Measurements from ENCODE around the gene ABHD17C.

ABHD17C gene

DNA sequence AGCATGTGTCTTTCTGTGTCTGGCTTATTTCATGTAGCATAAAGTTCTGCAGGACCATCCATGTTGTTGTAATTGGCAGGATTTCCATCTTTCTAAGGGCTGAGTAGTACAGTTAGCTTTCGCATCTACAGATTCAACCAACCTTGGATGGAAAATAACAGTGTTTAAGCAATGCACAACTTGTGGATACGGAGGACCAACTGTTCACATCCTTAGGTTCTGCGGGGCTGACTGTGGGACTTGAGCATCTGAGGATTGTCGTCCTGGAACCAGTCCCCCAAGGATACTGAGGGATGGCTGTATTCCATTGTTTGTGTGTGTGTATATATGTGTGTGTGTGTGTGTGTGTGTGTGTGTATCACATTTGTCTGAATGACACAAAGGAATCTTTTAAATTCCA lies 27.7 kb downstream of the ABHD17C start:
- no peaks in the 10 kb centered on the region for H3K4me1 ChIP-seq
- no peak for DNase-seq (ENCODE audit: low spot score in 2 of 2)
- H3K9me3 ChIP-seq: peaks cover 11% of the 10 kb centered on the region
- in situ Hi-C loops (cut with MboI; ENCODE audit: low sequenced_read_pairs): no loop called here
- no peak overlapping the region for H3K4me3 ChIP-seq
- H3K27me3 ChIP-seq (ENCODE audit: low read depth): no peaks in the 10 kb centered on the region
- peaks cover 16% of the 10 kb centered on the region for H3K36me3 ChIP-seq (replicated peaks)

DNA sequence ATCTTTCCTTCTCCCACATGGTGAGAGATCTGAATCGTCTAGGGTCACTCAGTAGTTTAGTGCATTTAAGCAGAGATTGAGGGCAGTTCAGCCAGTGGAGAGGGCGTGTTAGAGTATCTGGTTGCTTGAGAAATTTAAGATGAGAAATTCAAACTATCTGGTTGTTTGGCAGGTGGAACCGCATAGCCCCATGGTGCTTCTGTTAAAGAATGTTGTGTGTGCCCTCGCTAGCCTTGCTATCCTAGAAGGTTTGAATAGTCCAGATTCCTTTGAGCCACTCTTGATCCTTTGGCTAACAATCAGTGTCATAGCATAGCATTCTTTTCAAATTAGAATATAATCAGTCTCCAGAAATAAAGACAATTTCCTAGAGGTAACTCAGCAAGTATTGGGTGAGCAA lies 32.1 kb downstream of the ABHD17C start:
- peaks cover 11% of the 10 kb centered on the region for H3K9me3 ChIP-seq
- no peaks in the 10 kb centered on the region for H3K4me1 ChIP-seq
- no peaks in the 10 kb centered on the region for H3K27me3 ChIP-seq (ENCODE audit: low read depth)
- peaks cover 16% of the 10 kb centered on the region for H3K36me3 ChIP-seq (replicated peaks)
- H3K4me3 ChIP-seq: no peak overlapping the region
- in situ Hi-C loops (cut with MboI; ENCODE audit: low sequenced_read_pairs): no loop called here
- DNase-seq (ENCODE audit: low spot score in 2 of 2): no peak

GRCh38 chr15:80727596-80727995 lies 32.5 kb downstream of the ABHD17C start:
- Histone ChIP-seq H3K27me3 (ENCODE audit: low read depth) (no peaks in the 10 kb centered on the region), H3K4me3 (no peak overlapping the region), H3K36me3 (replicated peaks) (peaks cover 16% of the 10 kb centered on the region), H3K9me3 (peaks cover 11% of the 10 kb centered on the region), H3K4me1 (no peaks in the 10 kb centered on the region)
- in situ Hi-C loops (cut with MboI; ENCODE audit: low sequenced_read_pairs): no loop called here
- no peak for DNase-seq (ENCODE audit: low spot score in 2 of 2)

- no peaks in the 10 kb centered on the region for H3K27me3 ChIP-seq (ENCODE audit: low read depth)
- DNase-seq (ENCODE audit: low spot score in 2 of 2): no peak
- H3K36me3 ChIP-seq (replicated peaks): peaks cover 4% of the 10 kb centered on the region
- in situ Hi-C loops (cut with MboI; ENCODE audit: low sequenced_read_pairs): no loop called here
- H3K4me3 ChIP-seq: no peak overlapping the region
- peaks cover 4% of the 10 kb centered on the region; the same call in 1 of the 2 replicates for H3K9me3 ChIP-seq
- H3K4me1 ChIP-seq: no peaks in the 10 kb centered on the region
These were observed 35.3 kb downstream of the ABHD17C start for GRCh38 chr15:80730387-80730786.

GRCh38 chr15:80730926-80731325 lies 35.8 kb downstream of the ABHD17C start:
- no peaks in the 10 kb centered on the region for H3K9me3 ChIP-seq
- H3K36me3 ChIP-seq (replicated peaks): no peaks in the 10 kb centered on the region
- in situ Hi-C loops (cut with MboI; ENCODE audit: low sequenced_read_pairs): no loop called here
- H3K4me3 ChIP-seq: no peak overlapping the region
- no peaks in the 10 kb centered on the region for H3K4me1 ChIP-seq
- DNase-seq (ENCODE audit: low spot score in 2 of 2): no peak
- no peaks in the 10 kb centered on the region for H3K27me3 ChIP-seq (ENCODE audit: low read depth)

- in situ Hi-C loops (cut with MboI; ENCODE audit: low sequenced_read_pairs): no loop called here
- no peak for DNase-seq (ENCODE audit: low spot score in 2 of 2)
- Histone ChIP-seq H3K4me3 (no peak overlapping the region), H3K27me3 (ENCODE audit: low read depth) (no peaks in the 10 kb centered on the region), H3K4me1 (no peaks in the 10 kb centered on the region), H3K36me3 (replicated peaks) (no peaks in the 10 kb centered on the region), H3K9me3 (no peaks in the 10 kb centered on the region)
These were observed 37.1 kb downstream of the ABHD17C start for GRCh38 chr15:80732167-80732566.

DNA sequence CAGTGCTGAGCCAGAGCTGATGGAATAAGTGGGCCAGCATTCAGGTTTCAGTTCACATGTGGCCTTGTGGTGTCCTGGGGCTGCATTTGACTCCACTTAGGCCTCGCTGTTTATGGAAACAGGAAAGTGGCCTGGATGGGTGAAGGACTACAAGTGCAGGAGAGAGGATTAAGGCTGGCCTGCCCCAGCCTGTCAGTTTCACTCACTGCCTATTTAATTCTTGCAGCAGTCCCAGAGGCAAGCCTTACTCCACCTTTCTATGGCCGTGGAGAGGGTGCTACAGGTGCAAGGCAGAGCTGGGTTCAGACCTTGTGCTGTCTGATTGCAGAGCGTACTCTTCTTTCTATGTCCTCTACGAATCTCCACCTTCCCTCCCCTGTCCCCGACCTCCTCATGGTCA lies 37.7 kb downstream of the ABHD17C start:
- Histone ChIP-seq H3K4me3 (no peak overlapping the region), H3K27me3 (ENCODE audit: low read depth) (no peaks in the 10 kb centered on the region), H3K36me3 (replicated peaks) (no peaks in the 10 kb centered on the region), H3K9me3 (no peaks in the 10 kb centered on the region), H3K4me1 (no peaks in the 10 kb centered on the region)
- DNase-seq (ENCODE audit: low spot score in 2 of 2): no peak
- in situ Hi-C loops (cut with MboI; ENCODE audit: low sequenced_read_pairs): no loop called here

GRCh38 chr15:80733460-80733859 lies 38.4 kb downstream of the ABHD17C start:
- no peak for DNase-seq (ENCODE audit: low spot score in 2 of 2)
- H3K36me3 ChIP-seq (replicated peaks): no peaks in the 10 kb centered on the region
- in situ Hi-C loops (cut with MboI; ENCODE audit: low sequenced_read_pairs): no loop called here

DNA sequence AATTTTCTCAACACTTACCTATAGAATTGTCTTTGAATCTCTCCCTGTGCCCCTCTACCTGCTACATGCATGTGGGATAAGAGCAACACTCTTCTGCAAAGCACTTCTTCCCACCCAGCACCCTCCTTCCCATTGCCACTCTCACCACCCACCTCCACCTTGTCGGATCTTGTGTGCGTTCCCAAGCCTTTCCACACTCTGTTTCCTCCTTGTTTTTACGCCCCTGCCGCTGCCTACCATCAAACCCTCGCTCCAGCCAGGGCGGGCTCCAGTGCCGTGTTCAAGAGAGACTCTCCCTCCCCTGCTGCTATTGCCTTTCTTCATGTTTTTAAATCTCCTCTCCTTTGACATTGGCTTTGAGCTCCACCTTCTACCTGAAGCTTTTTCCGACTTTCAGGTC lies 40.2 kb downstream of the ABHD17C start:
- Histone ChIP-seq H3K4me1 (no peaks in the 10 kb centered on the region), H3K4me3 (no peak overlapping the region), H3K36me3 (replicated peaks) (no peaks in the 10 kb centered on the region), H3K9me3 (no peaks in the 10 kb centered on the region), H3K27me3 (ENCODE audit: low read depth) (no peaks in the 10 kb centered on the region)
- no peak for DNase-seq (ENCODE audit: low spot score in 2 of 2)
- in situ Hi-C loops (cut with MboI; ENCODE audit: low sequenced_read_pairs): no loop called here

More at GRCh38 chr15:80733460-80733859, 38.4 kb downstream of the ABHD17C start:
- H3K4me1 ChIP-seq: no peaks in the 10 kb centered on the region
- no peaks in the 10 kb centered on the region for H3K27me3 ChIP-seq (ENCODE audit: low read depth)
- no peak overlapping the region for H3K4me3 ChIP-seq
- H3K9me3 ChIP-seq: no peaks in the 10 kb centered on the region

- Histone ChIP-seq H3K36me3 (replicated peaks) (no peaks in the 10 kb centered on the region), H3K4me1 (no peaks in the 10 kb centered on the region), H3K9me3 (no peaks in the 10 kb centered on the region), H3K27me3 (ENCODE audit: low read depth) (no peaks in the 10 kb centered on the region), H3K4me3 (no peak overlapping the region)
- DNase-seq (ENCODE audit: low spot score in 2 of 2): no peak
- in situ Hi-C loops (cut with MboI; ENCODE audit: low sequenced_read_pairs): no loop called here
These were observed 41.5 kb downstream of the ABHD17C start for GRCh38 chr15:80736560-80736959.

- Histone ChIP-seq H3K36me3 (replicated peaks) (no peaks in the 10 kb centered on the region), H3K27me3 (ENCODE audit: low read depth) (no peaks in the 10 kb centered on the region), H3K4me1 (peaks cover 18% of the 10 kb centered on the region), H3K4me3 (no peak overlapping the region), H3K9me3 (no peaks in the 10 kb centered on the region)
- DNase-seq (ENCODE audit: low spot score in 2 of 2): no peak
- in situ Hi-C loops (cut with MboI; ENCODE audit: low sequenced_read_pairs): no loop called here
These were observed 44.8 kb downstream of the ABHD17C start for GRCh38 chr15:80739919-80740318.

DNA sequence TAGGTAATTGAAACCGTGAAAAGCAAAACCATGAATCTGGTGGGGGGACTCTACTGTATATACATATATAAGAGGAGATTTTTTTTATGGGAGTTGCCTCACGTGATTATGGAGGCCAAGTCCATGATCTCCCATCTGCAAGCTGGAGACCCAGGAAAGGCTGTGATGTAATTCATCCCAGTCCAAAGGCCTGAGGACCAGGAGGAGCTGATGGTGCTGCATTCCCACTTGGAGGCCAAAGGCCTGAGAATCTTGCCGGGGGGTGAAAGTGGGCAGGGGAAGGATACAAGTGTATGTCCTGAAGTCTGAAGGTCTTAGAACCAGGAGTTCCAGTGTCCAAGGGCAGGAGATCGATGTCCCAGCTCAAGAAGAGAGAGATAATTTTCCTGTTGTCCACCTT lies 47.0 kb downstream of the ABHD17C start:
- H3K36me3 ChIP-seq (replicated peaks): no peaks in the 10 kb centered on the region
- no peaks in the 10 kb centered on the region for H3K9me3 ChIP-seq
- in situ Hi-C loops (cut with MboI; ENCODE audit: low sequenced_read_pairs): no loop called here
- H3K4me1 ChIP-seq: peaks cover 21% of the 10 kb centered on the region
- DNase-seq (ENCODE audit: low spot score in 2 of 2): no peak
- H3K4me3 ChIP-seq: no peak overlapping the region
- H3K27me3 ChIP-seq (ENCODE audit: low read depth): no peaks in the 10 kb centered on the region

DNA sequence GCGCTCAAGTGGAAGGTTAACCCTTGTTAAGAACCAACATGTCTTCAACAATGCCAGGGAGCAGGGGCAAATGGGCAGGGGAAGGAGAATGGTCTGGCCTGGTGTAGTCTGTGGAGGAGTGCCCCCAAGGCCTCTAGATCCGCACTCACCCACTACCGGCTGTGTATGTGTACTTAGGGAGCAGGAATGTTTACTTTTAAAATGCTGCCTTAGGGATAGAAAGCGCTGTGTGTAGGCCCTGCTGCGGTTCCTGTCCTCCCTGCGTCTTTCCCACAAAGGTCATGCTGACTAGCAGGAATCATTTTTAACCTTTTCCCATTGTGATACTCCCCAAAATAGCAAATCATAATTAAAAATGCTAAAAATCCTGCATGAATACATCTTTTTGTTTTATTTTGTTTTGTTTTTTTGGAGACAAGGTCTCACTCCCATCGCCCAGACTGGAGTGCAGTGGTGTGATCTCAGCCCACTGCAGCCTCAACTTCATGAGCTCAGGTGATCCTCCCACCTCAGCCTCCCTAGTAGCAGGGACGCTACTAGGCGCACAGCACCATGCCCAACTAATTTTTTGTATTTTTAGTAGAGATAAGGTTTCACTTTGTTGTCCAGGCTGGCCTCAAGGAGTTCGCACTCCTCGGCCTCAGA lies 48.2 kb downstream of the ABHD17C start:
- Histone ChIP-seq H3K36me3 (replicated peaks) (no peaks in the 10 kb centered on the region), H3K9me3 (no peaks in the 10 kb centered on the region), H3K27me3 (ENCODE audit: low read depth) (no peaks in the 10 kb centered on the region), H3K4me1 (peaks cover 21% of the 10 kb centered on the region), H3K4me3 (no peak overlapping the region)
- peak in 1 of 2 experiments; percentile 44 for DNase-seq (ENCODE audit: low spot score in 2 of 2)
- in situ Hi-C loops (cut with MboI; ENCODE audit: low sequenced_read_pairs): no loop called here

DNA sequence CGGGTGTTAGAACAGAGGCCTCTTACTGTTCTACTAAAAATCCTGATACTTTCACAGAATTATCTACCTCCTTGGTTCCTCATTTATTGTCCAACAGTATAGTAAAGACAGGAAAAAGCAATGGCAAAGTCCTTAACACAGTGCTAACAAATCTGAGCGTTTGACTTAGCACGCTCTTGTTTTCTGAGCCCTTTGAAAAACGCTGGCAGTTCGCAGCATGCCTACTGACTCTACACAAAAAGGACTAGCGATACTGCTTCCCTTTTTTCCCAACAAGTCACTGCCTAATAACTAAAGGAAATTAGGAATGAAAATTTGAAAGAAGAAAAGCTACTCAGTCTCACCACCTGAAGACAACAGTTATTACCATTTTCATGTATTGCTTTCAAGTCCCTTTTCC lies 49.3 kb downstream of the ABHD17C start:
- peaks cover 21% of the 10 kb centered on the region for H3K4me1 ChIP-seq
- no peaks in the 10 kb centered on the region for H3K36me3 ChIP-seq (replicated peaks)
- no peak overlapping the region for H3K4me3 ChIP-seq
- in situ Hi-C loops (cut with MboI; ENCODE audit: low sequenced_read_pairs): no loop called here
- no peaks in the 10 kb centered on the region for H3K9me3 ChIP-seq
- no peaks in the 10 kb centered on the region for H3K27me3 ChIP-seq (ENCODE audit: low read depth)
- DNase-seq (ENCODE audit: low spot score in 2 of 2): peak in 1 of 2 experiments; percentile 58

- Histone ChIP-seq H3K4me3 (no peak overlapping the region), H3K4me1 (peaks cover 21% of the 10 kb centered on the region), H3K36me3 (replicated peaks) (peaks cover 4% of the 10 kb centered on the region), H3K9me3 (no peaks in the 10 kb centered on the region), H3K27me3 (ENCODE audit: low read depth) (no peaks in the 10 kb centered on the region)
- in situ Hi-C loops (cut with MboI; ENCODE audit: low sequenced_read_pairs): no loop called here
- peak in 1 of 2 experiments; percentile 86 for DNase-seq (ENCODE audit: low spot score in 2 of 2)
These were observed 49.7 kb downstream of the ABHD17C start for GRCh38 chr15:80744826-80745225.
